Activated CD8-positive, alpha-beta memory T cell treated with anti-CD3 and anti-CD28 coated beads, Interleukin-2, amount 50 U/mL, for 48 hours (primary cell): Measurements from ENCODE around the gene IRF2BP2.

Source experiments
- DNase-seq: peaks from one replicate; pipeline ENCODE4 v3.0.0-alpha.2; 2020

Gene IRF2BP2

GRCh38 chr1:234633246-234634003 lies 23.4 kb upstream of the IRF2BP2 start:
- no peak for DNase-seq

GRCh38 chr1:234632225-234632624 lies 22.2 kb upstream of the IRF2BP2 start:
- no peak for DNase-seq

GRCh38 chr1:234631721-234632125 lies 21.7 kb upstream of the IRF2BP2 start:
- no peak for DNase-seq

- DNase-seq = no peak
Measured at GRCh38 chr1:234629026-234629425, 19.0 kb upstream of the IRF2BP2 start.

GRCh38 chr1:234628089-234628488 lies 18.1 kb upstream of the IRF2BP2 start:
- no peak for DNase-seq

GRCh38 chr1:234627009-234627950 lies 17.3 kb upstream of the IRF2BP2 start:
- DNase-seq = no peak

- no peak for DNase-seq
Measured at GRCh38 chr1:234626391-234626790, 16.4 kb upstream of the IRF2BP2 start.

GRCh38 chr1:234624724-234625117 lies 14.7 kb upstream of the IRF2BP2 start:
- no peak for DNase-seq

- no peak for DNase-seq
Measured at GRCh38 chr1:234621657-234622335, 11.8 kb upstream of the IRF2BP2 start.

GRCh38 chr1:234621127-234621468 lies 11.1 kb upstream of the IRF2BP2 start:
- DNase-seq = no peak

- DNase-seq = no peak
Measured at GRCh38 chr1:234620272-234621126, 10.5 kb upstream of the IRF2BP2 start.

- DNase-seq = no peak
Measured at GRCh38 chr1:234619794-234620247, 9.8 kb upstream of the IRF2BP2 start.

GRCh38 chr1:234619071-234619480 lies 9.1 kb upstream of the IRF2BP2 start:
- no peak for DNase-seq

GRCh38 chr1:234618737-234619049 lies 8.7 kb upstream of the IRF2BP2 start:
- no peak for DNase-seq

GRCh38 chr1:234617986-234618736 lies 8.2 kb upstream of the IRF2BP2 start:
- no peak for DNase-seq

GRCh38 chr1:234617131-234617985 lies 7.4 kb upstream of the IRF2BP2 start:
- DNase-seq = no peak

- no peak for DNase-seq
Measured at GRCh38 chr1:234616644-234617043, 6.7 kb upstream of the IRF2BP2 start.

- DNase-seq = no peak
Measured at GRCh38 chr1:234614081-234614489, 4.1 kb upstream of the IRF2BP2 start.

- DNase-seq = no peak
Measured at GRCh38 chr1:234613128-234613875, 3.3 kb upstream of the IRF2BP2 start.
